Activated naive CD8-positive, alpha-beta T cell treated with anti-CD3 and anti-CD28 coated beads, Interleukin-2, amount 50 U/mL, for 24 hours (primary cell): ENCODE measurements around the gene HTT-AS.
A peak's percentile ranks its signal among the peaks of the same experiment; 100 is the strongest.

Experiments used
- ATAC-seq: fragments of 150-1000 bp; cut with Tn5 transposase; one replicate; pipeline ENCODE4 v1.10.0; 2021
- DNase-seq: peaks from one replicate; pipeline ENCODE4 v3.0.0; 2021
- H3K27ac Mint-ChIP-seq: one replicate; pipeline ENCODE4 v1.8.0; 2021; ENCODE audit warnings: mild to moderate bottlenecking, mixed read lengths
- H3K27me3 Mint-ChIP-seq: one replicate; pipeline ENCODE4 v1.8.0; 2021; ENCODE audit warnings: mixed read lengths
- H3K36me3 Mint-ChIP-seq: one replicate; pipeline ENCODE4 v1.8.0; 2021; ENCODE audit warnings: low read depth, mixed read lengths
- H3K4me1 Mint-ChIP-seq: one replicate; pipeline ENCODE4 v1.8.0; 2021; ENCODE audit warnings: mixed read lengths
- H3K4me3 Mint-ChIP-seq: one replicate; pipeline ENCODE4 v1.8.0; 2021; ENCODE audit warnings: mild to moderate bottlenecking, moderate library complexity, mixed read lengths
- H3K9me3 Mint-ChIP-seq: one replicate; pipeline ENCODE4 v1.8.0; 2021; ENCODE audit warnings: mixed read lengths

Gene HTT-AS

DNA sequence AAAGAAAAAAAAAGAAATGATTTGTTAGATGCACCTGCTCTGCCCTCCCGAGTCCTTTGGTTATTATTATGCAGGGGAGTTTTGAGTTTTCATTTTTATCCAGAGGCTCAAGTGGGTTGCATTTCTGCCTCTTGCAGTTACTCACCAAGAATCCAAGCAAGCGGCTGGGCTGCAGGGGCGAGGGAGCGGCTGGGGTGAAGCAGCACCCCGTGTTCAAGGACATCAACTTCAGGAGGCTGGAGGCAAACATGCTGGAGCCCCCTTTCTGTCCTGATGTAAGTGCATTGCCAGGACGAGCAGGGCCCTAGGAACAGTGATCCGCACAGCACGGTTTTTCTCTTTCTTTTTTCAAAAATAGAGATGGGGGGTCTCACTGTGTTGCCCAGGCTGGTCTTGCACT lies 39.1 kb downstream of the HTT-AS start:
- Mint-ChIP-seq H3K9me3 (no peaks in the 10 kb centered on the region), H3K4me1 (peaks cover 17% of the 10 kb centered on the region)

GRCh38 chr4:3034231-3034630 lies 40.1 kb downstream of the HTT-AS start:
- Mint-ChIP-seq H3K27me3 (peaks cover 10% of the 10 kb centered on the region), H3K4me3 (no peak overlapping the region), H3K9me3 (no peaks in the 10 kb centered on the region), H3K36me3 (no peaks in the 10 kb centered on the region), H3K4me1 (peaks cover 15% of the 10 kb centered on the region), H3K27ac (no peak overlapping the region)
- ATAC-seq (no peak), DNase-seq (no peak)

More for the DNA sequence above, 39.1 kb downstream of the HTT-AS start:
- Mint-ChIP-seq H3K4me3 (no peak overlapping the region), H3K27me3 (peaks cover 12% of the 10 kb centered on the region), H3K27ac (no peak overlapping the region), H3K36me3 (no peaks in the 10 kb centered on the region)
- ATAC-seq (no peak), DNase-seq (no peak)

GRCh38 chr4:3031357-3032082 lies 42.8 kb downstream of the HTT-AS start:
- H3K36me3 Mint-ChIP-seq = no peaks in the 10 kb centered on the region
- no peak overlapping the region for H3K27ac Mint-ChIP-seq
- DNase-seq = no peak
- no peaks in the 10 kb centered on the region for H3K27me3 Mint-ChIP-seq
- no peak overlapping the region for H3K4me3 Mint-ChIP-seq
- no peaks in the 10 kb centered on the region for H3K9me3 Mint-ChIP-seq
- ATAC-seq = no peak
- no peaks in the 10 kb centered on the region for H3K4me1 Mint-ChIP-seq

DNA sequence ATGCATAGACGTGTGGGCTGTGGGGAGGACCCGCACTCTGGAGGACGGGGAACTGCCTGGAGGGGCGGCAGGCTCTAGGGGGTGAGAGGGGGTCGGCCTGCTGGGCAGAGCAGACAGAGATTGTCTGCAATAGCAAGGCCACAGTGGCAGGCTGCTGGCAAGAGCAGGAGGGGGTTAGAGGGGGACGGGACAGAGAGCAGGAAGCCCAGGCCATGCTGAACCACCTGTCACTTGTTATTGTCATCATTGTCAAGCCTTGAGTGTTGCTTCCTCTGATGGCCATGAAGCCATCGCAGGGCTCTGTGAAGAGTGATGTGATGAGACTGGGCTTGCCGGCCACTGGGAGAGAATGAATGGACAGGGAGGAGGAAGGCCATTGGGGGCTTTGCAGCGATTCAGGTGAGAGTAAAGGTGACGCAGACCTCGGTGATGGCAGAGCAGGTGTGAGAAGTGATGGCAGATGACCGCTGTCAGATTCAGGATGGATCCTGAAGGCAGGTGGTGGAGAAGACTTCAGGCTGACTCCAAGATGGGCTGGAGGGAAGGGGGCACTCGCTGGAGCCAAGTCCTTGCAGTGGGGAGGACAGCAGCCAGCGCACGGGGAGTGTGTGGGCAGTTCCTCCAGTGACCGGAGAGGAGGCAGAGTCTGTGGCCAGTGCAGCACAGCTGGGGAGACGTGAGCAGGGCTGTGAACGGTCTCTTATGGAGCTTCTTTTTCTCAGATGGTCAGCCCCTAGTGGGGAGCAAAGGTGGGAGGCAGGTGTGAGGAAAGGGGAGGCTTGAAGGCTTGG lies 43.6 kb downstream of the HTT-AS start:
- Mint-ChIP-seq H3K4me1 (no peaks in the 10 kb centered on the region), H3K27me3 (no peaks in the 10 kb centered on the region), H3K9me3 (no peaks in the 10 kb centered on the region), H3K27ac (no peak overlapping the region), H3K4me3 (no peak overlapping the region), H3K36me3 (no peaks in the 10 kb centered on the region)
- DNase-seq = no peak
- ATAC-seq = no peak

GRCh38 chr4:3029464-3029863 lies 44.9 kb downstream of the HTT-AS start:
- H3K4me1 Mint-ChIP-seq = no peaks in the 10 kb centered on the region
- DNase-seq (no peak), ATAC-seq (no peak)
- no peak overlapping the region for H3K27ac Mint-ChIP-seq
- H3K4me3 Mint-ChIP-seq = no peak overlapping the region
- no peaks in the 10 kb centered on the region for H3K36me3 Mint-ChIP-seq
- H3K9me3 Mint-ChIP-seq = no peaks in the 10 kb centered on the region
- H3K27me3 Mint-ChIP-seq = no peaks in the 10 kb centered on the region

GRCh38 chr4:3026540-3026939 lies 47.8 kb downstream of the HTT-AS start:
- Mint-ChIP-seq H3K4me3 (no peak overlapping the region), H3K27me3 (no peaks in the 10 kb centered on the region), H3K9me3 (peaks cover 4% of the 10 kb centered on the region), H3K36me3 (no peaks in the 10 kb centered on the region), H3K27ac (no peak overlapping the region), H3K4me1 (no peaks in the 10 kb centered on the region)
- DNase-seq (no peak), ATAC-seq (no peak)

DNA sequence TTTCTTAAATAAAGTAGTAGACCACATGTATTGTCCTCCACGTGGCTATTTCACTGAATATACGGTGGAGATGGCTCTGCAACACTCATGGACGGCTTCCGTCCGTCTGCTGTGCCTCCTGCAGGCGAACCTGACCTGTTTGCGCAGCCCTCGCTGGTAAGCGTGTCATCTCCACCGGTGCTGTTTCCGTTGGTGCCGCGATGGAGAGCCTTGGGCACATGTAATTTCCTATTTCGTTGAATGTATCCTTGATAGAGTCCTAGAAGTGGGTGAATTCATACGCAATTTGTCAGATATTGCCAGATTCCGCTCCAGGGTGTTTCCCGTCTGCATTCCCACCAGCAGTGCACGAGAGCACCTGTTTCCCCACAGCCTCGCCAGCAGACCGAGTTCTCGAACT lies 48.5 kb downstream of the HTT-AS start:
- DNase-seq (no peak), ATAC-seq (no peak)
- H3K27me3 Mint-ChIP-seq = no peaks in the 10 kb centered on the region
- H3K36me3 Mint-ChIP-seq = no peaks in the 10 kb centered on the region
- no peak overlapping the region for H3K27ac Mint-ChIP-seq
- H3K4me3 Mint-ChIP-seq = no peak overlapping the region
- H3K9me3 Mint-ChIP-seq = peaks cover 4% of the 10 kb centered on the region
- no peaks in the 10 kb centered on the region for H3K4me1 Mint-ChIP-seq

DNA sequence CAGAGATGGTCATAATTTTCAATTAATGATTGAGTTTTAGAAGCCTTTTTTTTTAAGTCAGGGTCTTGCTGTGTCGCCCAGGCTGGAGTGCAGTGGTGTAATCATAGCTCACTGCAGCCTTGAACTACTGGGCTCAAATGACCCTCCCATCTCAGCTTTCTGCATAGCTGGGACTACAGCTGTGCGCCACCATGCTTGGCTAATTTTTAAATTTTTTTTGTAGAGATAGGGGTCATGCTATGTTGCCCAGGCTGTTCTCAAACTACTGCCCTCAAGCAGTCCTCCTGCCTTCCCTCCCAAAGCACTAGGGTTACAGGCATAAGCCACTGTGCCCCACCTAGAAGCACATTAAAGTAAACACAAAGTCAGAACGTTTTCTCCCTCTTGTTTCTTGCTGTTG lies 51.7 kb downstream of the HTT-AS start:
- H3K27ac Mint-ChIP-seq = no peak overlapping the region
- H3K27me3 Mint-ChIP-seq = no peaks in the 10 kb centered on the region
- H3K4me1 Mint-ChIP-seq = no peaks in the 10 kb centered on the region
- ATAC-seq (no peak), DNase-seq (no peak)
- H3K36me3 Mint-ChIP-seq = no peaks in the 10 kb centered on the region
- no peak overlapping the region for H3K4me3 Mint-ChIP-seq
- H3K9me3 Mint-ChIP-seq = peaks cover 4% of the 10 kb centered on the region

DNA sequence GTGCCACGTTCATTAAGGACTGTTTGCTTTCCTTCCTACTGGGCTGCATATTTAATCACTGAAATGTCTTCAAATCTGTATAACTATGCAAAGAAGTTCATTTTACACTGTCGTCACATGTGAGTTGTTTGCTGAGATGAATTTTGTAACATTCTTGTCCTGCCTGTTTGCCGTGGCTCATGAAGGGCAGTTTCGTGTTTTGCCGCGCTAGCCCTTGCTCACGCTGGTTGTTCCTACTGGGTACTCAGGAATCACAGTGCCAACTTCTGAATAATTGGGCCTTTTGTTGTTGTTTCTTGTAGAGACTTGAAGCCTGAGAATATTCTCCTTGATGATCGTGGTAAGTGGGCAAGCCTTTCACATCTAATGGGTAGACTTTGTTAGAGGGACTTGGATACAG lies 52.2 kb downstream of the HTT-AS start:
- H3K27ac Mint-ChIP-seq = no peak overlapping the region
- DNase-seq (no peak), ATAC-seq (no peak)
- H3K36me3 Mint-ChIP-seq = no peaks in the 10 kb centered on the region
- H3K27me3 Mint-ChIP-seq = no peaks in the 10 kb centered on the region
- H3K4me3 Mint-ChIP-seq = no peak overlapping the region
- peaks cover 4% of the 10 kb centered on the region for H3K9me3 Mint-ChIP-seq
- H3K4me1 Mint-ChIP-seq = no peaks in the 10 kb centered on the region

DNA sequence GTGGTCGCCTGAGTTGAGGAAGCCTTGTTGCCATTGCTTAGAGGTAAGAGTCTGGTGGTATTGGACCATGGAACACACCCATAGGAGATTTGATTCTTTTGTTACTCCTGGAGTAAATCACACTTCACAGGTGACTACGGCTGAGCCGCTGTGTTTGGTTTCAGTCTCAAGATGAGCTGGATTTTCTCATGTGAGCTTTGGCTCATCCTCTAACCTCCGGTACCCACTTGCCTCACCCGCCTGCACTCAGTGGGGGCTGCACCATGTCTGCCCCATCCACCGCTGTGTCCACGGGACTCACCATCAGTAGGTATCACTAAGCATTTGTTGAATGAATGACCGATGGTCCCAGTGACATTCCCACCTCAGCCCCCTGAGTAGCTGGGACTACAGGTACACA lies 52.7 kb downstream of the HTT-AS start:
- H3K9me3 Mint-ChIP-seq = peaks cover 4% of the 10 kb centered on the region
- H3K4me1 Mint-ChIP-seq = no peaks in the 10 kb centered on the region
- H3K27ac Mint-ChIP-seq = no peak overlapping the region

DNA sequence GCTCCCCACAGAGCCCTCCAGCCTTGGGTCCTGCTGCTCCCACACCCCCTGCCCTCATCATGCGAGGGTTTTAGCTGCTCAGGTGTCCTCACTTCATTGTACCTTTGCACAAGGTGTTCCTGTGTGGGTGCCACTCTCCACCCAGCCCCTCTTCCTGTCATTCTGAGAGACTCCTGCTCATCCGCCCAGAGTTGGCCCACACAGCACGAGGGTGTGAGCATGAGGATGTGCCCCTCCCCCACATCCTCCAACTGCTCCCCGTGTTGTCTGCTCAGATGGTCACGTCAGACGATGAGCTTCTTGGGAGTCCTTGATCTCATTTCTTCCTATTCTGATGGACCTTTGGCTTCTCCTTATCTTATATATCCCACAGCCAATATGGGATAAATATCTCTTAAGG lies 53.2 kb downstream of the HTT-AS start:
- peaks cover 4% of the 10 kb centered on the region for H3K9me3 Mint-ChIP-seq

More for the DNA sequence above, 52.7 kb downstream of the HTT-AS start:
- DNase-seq = no peak
- Mint-ChIP-seq H3K36me3 (no peaks in the 10 kb centered on the region), H3K4me3 (no peak overlapping the region), H3K27me3 (no peaks in the 10 kb centered on the region)
- peak; percentile 20 for ATAC-seq

GRCh38 chr4:3019145-3019846 lies 55.0 kb downstream of the HTT-AS start:
- ATAC-seq (no peak), DNase-seq (no peak)
- Mint-ChIP-seq H3K36me3 (no peaks in the 10 kb centered on the region), H3K27ac (no peak overlapping the region), H3K4me3 (no peak overlapping the region), H3K27me3 (no peaks in the 10 kb centered on the region), H3K4me1 (no peaks in the 10 kb centered on the region), H3K9me3 (peaks cover 4% of the 10 kb centered on the region)

More for the DNA sequence above, 53.2 kb downstream of the HTT-AS start:
- H3K27me3 Mint-ChIP-seq = no peaks in the 10 kb centered on the region
- H3K36me3 Mint-ChIP-seq = no peaks in the 10 kb centered on the region
- no peak overlapping the region for H3K27ac Mint-ChIP-seq
- DNase-seq = no peak
- ATAC-seq = no peak
- H3K4me1 Mint-ChIP-seq = no peaks in the 10 kb centered on the region
- no peak overlapping the region for H3K4me3 Mint-ChIP-seq

DNA sequence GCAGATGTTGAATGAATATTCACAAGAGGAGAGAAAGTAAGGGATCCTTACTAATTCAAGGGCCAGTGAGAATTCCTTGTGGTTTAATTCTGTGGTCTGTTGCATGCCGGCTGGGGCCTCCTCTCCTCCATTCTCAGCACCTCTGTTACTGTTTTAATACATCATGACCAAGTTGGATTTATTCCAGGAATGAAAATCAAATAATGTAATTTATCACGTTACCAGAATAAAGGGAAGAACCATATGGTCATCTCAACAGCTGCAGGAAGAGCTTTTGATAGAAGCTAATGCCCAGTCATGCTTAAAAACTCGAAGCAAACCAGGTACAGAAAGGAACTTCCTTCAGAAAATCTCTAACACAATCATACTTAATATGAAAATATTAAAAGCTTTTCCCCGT lies 56.8 kb downstream of the HTT-AS start:
- no peaks in the 10 kb centered on the region for H3K9me3 Mint-ChIP-seq
- no peaks in the 10 kb centered on the region for H3K27me3 Mint-ChIP-seq
- no peaks in the 10 kb centered on the region for H3K4me1 Mint-ChIP-seq
- H3K4me3 Mint-ChIP-seq = no peak overlapping the region
- H3K27ac Mint-ChIP-seq = no peak overlapping the region
- DNase-seq (no peak), ATAC-seq (no peak)
- no peaks in the 10 kb centered on the region for H3K36me3 Mint-ChIP-seq

GRCh38 chr4:3016961-3017360 lies 57.4 kb downstream of the HTT-AS start:
- Mint-ChIP-seq H3K27ac (no peak overlapping the region), H3K27me3 (no peaks in the 10 kb centered on the region), H3K36me3 (no peaks in the 10 kb centered on the region), H3K4me1 (no peaks in the 10 kb centered on the region), H3K4me3 (no peak overlapping the region), H3K9me3 (no peaks in the 10 kb centered on the region)
- ATAC-seq = no peak
- DNase-seq = no peak

DNA sequence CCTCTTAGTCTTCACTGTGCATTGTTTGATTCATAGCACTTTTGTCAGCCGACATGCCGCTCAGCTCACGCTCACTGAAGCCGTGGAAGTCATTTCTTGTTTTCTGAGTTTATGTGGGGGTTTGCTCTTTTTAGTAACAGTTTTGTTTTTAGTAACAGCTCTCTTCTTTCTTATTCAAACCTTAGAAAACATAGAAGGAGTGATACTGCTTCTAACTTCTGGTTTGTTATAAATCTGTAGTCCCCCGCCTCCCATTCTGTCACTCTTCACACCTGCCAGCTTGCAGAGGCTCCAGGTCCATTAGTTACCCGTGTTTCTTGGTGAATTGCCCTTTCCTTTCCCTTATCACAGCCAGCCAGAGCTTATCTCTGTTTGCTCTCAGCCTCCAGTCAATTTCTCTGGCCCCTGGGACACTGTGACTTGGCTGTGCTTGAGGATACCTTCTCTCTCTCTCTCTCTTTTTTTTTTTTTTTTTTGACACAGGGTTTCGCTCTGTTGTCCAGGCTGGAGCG lies 60.4 kb downstream of the HTT-AS start:
- no peak for DNase-seq

More for the DNA sequence above, 60.4 kb downstream of the HTT-AS start:
- Mint-ChIP-seq H3K4me3 (no peak overlapping the region), H3K9me3 (no peaks in the 10 kb centered on the region), H3K27me3 (peaks cover 2% of the 10 kb centered on the region), H3K36me3 (no peaks in the 10 kb centered on the region), H3K27ac (no peak overlapping the region), H3K4me1 (peaks cover 5% of the 10 kb centered on the region)
- ATAC-seq = no peak
